Sigmoid colon (tissue), 7 donors: Measurements from ENCODE around the gene UST. TPM values are rescaled to one million over a fixed set of nuclear protein-coding genes. Genes with fewer than 3 reads are reported as not detected.

Source experiments
- DNase-seq: peaks from one replicate; pipeline ENCODE4 v3.0.0-alpha.2; 2019
- H3K27ac ChIP-seq, 4 donors: fragments of 200-600 bp; sonication (generic); one replicate each; pipeline ENCODE4 v1.5.1; 2016 to 2019; ENCODE audit warnings: mild to moderate bottlenecking in 1 of 4
- H3K27me3 ChIP-seq, 3 donors: fragments of 200-600 bp; sonication (generic); one replicate each; pipeline ENCODE4 v1.5.1; 2019; ENCODE audit warnings: mild to moderate bottlenecking in 1 of 3
- H3K36me3 ChIP-seq, 4 donors: fragments of 200-600 bp; sonication (generic); one replicate each; pipeline ENCODE4 v1.5.1; 2016 to 2019
- H3K4me1 ChIP-seq, 4 donors: fragments of 200-600 bp; sonication (generic); one replicate each; pipeline ENCODE4 v1.5.1; 2017 to 2019
- H3K4me3 ChIP-seq, 4 donors: fragments of 200-600 bp; sonication (generic); one replicate each; pipeline ENCODE4 v1.5.1; 2017 to 2019; ENCODE audit warnings: mild to moderate bottlenecking in 2 of 4, moderate library complexity in 1 of 4
- H3K9me3 ChIP-seq, 4 donors: fragments of 200-600 bp in 3 of 4; sonication (generic) in 3 of 4; one replicate each; pipeline versions ENCODE4 v1.5.1 to v1.6.1; 2013 to 2019
- CTCF ChIP-seq, 4 experiments: fragments of 450-650 bp in 3 of 4; fragments of 200-600 bp in 1 of 4; IDR thresholded peaks; one replicate each; pipeline ENCODE4 v1.5.1; 2016 to 2019; ENCODE audit warnings: antibody characterized with exemption in 4 of 4, mild to moderate bottlenecking in 3 of 4, moderate library complexity in 2 of 4
- EP300 ChIP-seq, 4 donors: sonication (generic); formaldehyde crosslinking; IDR thresholded peaks; one replicate each; pipeline ENCODE4 v1.6.1; 2017; ENCODE audit warnings: antibody characterized with exemption in 4 of 4
- POLR2A ChIP-seq, 2 donors: fragments of 450-650 bp; IDR thresholded peaks; one replicate each; pipeline ENCODE4 v1.6.1; 2016; ENCODE audit warnings: antibody characterized with exemption in 2 of 2, mild to moderate bottlenecking in 2 of 2, moderate library complexity in 2 of 2
- POLR2AphosphoS5 ChIP-seq, 4 donors: sonication (generic); formaldehyde crosslinking; IDR thresholded peaks; one replicate each; pipeline ENCODE4 v1.6.1; 2017; ENCODE audit warnings: antibody characterized with exemption in 4 of 4
- WGBS, 2 donors: extraction: QIAGEN DNeasy Blood & Tissue Kit; methylation state at CpG; one replicate each; pipeline ENCODE4 v1.1.7; 2013; 5-methylcytosine and 5-hydroxymethylcytosine counted together
- intact Hi-C: fragments of 100-400 bp; cut with DNase I; formaldehyde crosslinking; loops from one replicate; pipeline ENCODE4 v1.15.1; 2023
- polyA plus RNA-seq, 3 donors: library from polyadenylated mRNA; stranded (reverse); fragments of 200-250 nt; gene quantifications; one replicate each; pipeline ENCODE4 v1.2.3, GENCODE V29; 2013
- total RNA-seq, 4 donors: library from RNA; depleted of rRNA; stranded (reverse); fragments of >200 nt; gene quantifications; one replicate each; pipeline ENCODE4 v1.1.0, GENCODE V29; 2016
- donor health status: healthy with polysubstance abuse.
- donor health status: Bipolar disorder and iron deficiency.
- donor health status: healthy.

Gene UST
- total and polyA plus RNA-seq, 7 donors, result 0.46 to 35.2 (median 21.8) TPM

DNA sequence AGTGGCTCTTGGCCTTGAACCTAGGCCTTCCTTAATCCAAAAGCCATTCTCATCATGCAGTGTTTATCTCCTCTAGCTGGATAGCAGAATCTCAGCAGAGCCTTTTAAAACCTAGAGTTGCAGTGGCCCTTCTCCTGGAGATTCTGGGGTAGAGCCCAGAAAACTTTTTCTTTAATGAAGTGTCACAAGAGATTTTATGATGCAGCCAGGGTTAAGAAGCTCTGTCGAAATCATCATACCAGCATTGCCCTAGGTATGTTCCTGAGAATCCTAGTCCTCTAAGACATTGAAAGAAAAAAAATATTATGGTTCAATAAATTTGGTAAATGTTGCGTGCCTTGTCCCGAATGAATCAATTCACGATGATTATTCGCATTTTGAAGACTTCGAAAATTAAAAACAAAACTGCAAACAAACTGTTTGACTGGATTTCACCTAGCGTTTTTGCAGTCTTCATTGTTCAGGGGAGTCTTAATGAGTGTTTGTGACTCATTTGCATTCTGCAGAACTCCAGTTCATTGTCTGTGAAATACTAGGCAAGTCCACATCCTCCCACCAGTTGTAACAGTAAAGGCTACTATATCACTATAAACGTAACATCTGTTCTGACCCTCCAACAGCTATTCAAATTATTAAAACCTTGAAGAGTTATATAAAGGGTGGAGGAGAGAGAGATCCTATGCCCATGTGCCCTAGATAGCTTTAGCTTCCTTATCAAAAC lies 198.6 kb downstream of the UST start:
- Histone ChIP-seq H3K27me3 (no peaks in the 10 kb centered on the region), H3K4me3 (no peak overlapping the region), H3K4me1 (peaks cover 0 to 64% (median 30%) of the 10 kb centered on the region in 4 donors), H3K9me3 (no peaks in the 10 kb centered on the region), H3K36me3 (peaks cover 0 to 6% (median 0%) of the 10 kb centered on the region in 4 donors), H3K27ac (peak overlapping the region in 1 of 4 donors; percentile 35)
- TF ChIP-seq EP300 (IDR thresholded peaks at IDR 0.05) (no peak), POLR2A (IDR thresholded peaks at IDR 0.05) (no peak), POLR2AphosphoS5 (IDR thresholded peaks at IDR 0.05) (no peak), CTCF (IDR thresholded peaks at IDR 0.05) (no peak)
- DNase-seq, result no peak
- intact Hi-C loops, result loop anchor here (5.0 kb wide), 1 partner anchor 183 kb away; no protein-coding TSS in a partner anchor
- WGBS, 2 donors, result 69 to 89% methylated on average over 8 of the region's 8 CpGs

GRCh38 chr6:148947621-148948444 lies 201.0 kb downstream of the UST start:
- TF ChIP-seq CTCF (IDR thresholded peaks at IDR 0.05), result peak; percentile 71 to 92 (median 88)
- no peak for TF ChIP-seq POLR2A (IDR thresholded peaks at IDR 0.05)
- TF ChIP-seq POLR2AphosphoS5 (IDR thresholded peaks at IDR 0.05), result no peak
- 22 to 36% methylated on average over 12 of the region's 12 CpGs for WGBS, 2 donors
- Histone ChIP-seq H3K4me3 (no peak overlapping the region), H3K27ac (no peak overlapping the region), H3K36me3 (no peaks in the 10 kb centered on the region), H3K9me3 (no peaks in the 10 kb centered on the region), H3K4me1 (peaks cover 0 to 74% (median 45%) of the 10 kb centered on the region in 4 donors), H3K27me3 (no peaks in the 10 kb centered on the region)
- intact Hi-C loops, result loop anchor here (1.0 to 5.0 kb wide), 2 partner anchors 186 to 370 kb away; no protein-coding TSS in a partner anchor
- DNase-seq, result peak; percentile 90

- H3K4me3 ChIP-seq, result no peak overlapping the region
- intact Hi-C loops, result loop anchor here (2.0 kb wide), 1 partner anchor 205 kb away; the partner anchor contains the start of gene UST
- WGBS, 2 donors, result 71 to 81% methylated on average over 6 of the region's 6 CpGs
- no peak overlapping the region for H3K27ac ChIP-seq
- H3K9me3 ChIP-seq, result no peaks in the 10 kb centered on the region
- H3K4me1 ChIP-seq, result peaks cover 0 to 46% (median 32%) of the 10 kb centered on the region in 4 donors
- H3K27me3 ChIP-seq, result no peaks in the 10 kb centered on the region
- no peak for TF ChIP-seq EP300 (IDR thresholded peaks at IDR 0.05)
- no peak for DNase-seq
- no peaks in the 10 kb centered on the region for H3K36me3 ChIP-seq
Observed at GRCh38 chr6:148951662-148952061, 204.8 kb downstream of the UST start.

DNA sequence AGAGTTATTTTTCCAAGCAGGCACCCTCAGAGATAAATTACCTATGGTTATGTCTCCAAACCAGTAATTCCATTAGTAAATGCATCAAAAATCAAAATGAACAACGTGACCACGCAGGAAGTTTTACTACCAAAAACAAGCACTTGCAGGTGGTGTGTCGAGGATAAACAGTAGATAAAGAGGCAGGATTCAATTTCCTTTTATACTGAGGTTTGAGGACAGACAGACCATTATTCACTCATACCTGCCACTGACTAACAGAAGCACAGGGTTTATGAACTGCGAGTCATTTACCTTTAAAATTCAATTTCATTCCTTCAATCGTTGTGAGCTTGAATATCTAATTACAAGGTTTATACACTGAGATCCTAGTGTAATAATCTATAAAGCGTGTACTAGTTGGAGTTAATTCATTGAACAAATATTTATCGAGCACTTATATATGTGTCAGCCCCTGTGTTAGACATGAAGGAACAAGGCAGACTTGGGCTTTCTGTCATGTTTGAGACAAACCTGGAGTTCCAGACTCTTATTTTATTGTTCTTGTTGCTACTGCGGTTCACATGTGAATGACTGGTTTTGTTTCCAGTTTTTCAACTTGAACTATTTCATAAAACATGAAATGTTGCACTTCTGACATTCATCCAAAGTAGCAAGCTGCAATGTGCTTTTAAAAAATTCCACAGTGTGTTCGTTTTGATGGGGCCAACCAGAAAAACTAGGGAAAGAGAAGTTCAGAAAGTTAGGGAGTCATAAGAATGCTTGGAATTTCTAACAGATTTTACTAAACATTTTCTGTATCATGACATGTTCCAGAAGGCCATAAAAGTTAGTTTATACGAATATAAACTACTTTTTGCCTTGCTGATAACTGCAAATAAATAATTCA lies 205.6 kb downstream of the UST start:
- no peak for DNase-seq
- TF ChIP-seq CTCF (IDR thresholded peaks at IDR 0.05) (no peak), POLR2A (IDR thresholded peaks at IDR 0.05) (no peak), POLR2AphosphoS5 (IDR thresholded peaks at IDR 0.05) (peak in 1 of 4 donors; percentile 6)
- H3K4me1 ChIP-seq, result peaks cover 0 to 44% (median 29%) of the 10 kb centered on the region in 4 donors
- no peak overlapping the region for H3K4me3 ChIP-seq
- no peaks in the 10 kb centered on the region for H3K36me3 ChIP-seq
- intact Hi-C loops, result no loop called here
- H3K27ac ChIP-seq, result peak overlapping the region in 1 of 4 donors; percentile 17
- H3K9me3 ChIP-seq, result no peaks in the 10 kb centered on the region
- WGBS, 2 donors, result 15 to 54% methylated on average over 10 of the region's 10 CpGs
- H3K27me3 ChIP-seq, result no peaks in the 10 kb centered on the region
